Measurements from ENCODE around the gene ELMO1.

DNA sequence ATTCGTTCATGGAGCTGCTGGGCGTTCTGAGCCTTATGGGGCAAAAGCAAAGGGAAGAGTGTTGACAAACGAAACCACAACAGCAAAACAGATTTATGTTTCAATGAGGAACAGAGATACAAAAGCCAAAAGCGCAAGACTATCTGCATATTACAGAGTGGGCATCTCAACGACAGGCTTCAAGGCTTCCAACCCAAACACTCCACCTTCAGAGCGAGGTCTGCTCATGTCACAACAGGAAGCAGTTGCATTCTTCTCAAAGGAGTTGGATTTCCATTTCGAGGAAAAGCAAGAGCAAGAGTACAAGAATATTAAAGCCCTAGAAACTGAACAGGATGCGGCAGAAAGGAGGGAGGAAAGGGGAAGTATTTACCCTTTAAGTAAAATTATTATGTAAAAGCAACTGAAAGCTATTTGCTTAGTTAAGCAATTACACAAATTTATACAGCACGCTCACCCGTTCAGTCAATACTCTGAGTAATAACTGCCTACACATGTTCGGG is 189.3 kb downstream of the ELMO1 start:
- no peak for TF ChIP-seq EP300 (IDR thresholded peaks at IDR 0.05)
- TF ChIP-seq, protein P1, sequence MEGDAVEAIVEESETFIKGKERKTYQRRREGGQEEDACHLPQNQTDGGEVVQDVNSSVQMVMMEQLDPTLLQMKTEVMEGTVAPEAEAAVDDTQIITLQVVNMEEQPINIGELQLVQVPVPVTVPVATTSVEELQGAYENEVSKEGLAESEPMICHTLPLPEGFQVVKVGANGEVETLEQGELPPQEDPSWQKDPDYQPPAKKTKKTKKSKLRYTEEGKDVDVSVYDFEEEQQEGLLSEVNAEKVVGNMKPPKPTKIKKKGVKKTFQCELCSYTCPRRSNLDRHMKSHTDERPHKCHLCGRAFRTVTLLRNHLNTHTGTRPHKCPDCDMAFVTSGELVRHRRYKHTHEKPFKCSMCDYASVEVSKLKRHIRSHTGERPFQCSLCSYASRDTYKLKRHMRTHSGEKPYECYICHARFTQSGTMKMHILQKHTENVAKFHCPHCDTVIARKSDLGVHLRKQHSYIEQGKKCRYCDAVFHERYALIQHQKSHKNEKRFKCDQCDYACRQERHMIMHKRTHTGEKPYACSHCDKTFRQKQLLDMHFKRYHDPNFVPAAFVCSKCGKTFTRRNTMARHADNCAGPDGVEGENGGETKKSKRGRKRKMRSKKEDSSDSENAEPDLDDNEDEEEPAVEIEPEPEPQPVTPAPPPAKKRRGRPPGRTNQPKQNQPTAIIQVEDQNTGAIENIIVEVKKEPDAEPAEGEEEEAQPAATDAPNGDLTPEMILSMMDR (IDR thresholded peaks at IDR 0.05) = no peak
